ENCODE data around the gene FOXD3. TPM values are rescaled to one million over a fixed set of nuclear protein-coding genes. Genes with fewer than 3 reads are reported as not detected.

The FOXD3 gene
- total RNA-seq, 1 experiment from 2014 or later, result 25.8 TPM

DNA sequence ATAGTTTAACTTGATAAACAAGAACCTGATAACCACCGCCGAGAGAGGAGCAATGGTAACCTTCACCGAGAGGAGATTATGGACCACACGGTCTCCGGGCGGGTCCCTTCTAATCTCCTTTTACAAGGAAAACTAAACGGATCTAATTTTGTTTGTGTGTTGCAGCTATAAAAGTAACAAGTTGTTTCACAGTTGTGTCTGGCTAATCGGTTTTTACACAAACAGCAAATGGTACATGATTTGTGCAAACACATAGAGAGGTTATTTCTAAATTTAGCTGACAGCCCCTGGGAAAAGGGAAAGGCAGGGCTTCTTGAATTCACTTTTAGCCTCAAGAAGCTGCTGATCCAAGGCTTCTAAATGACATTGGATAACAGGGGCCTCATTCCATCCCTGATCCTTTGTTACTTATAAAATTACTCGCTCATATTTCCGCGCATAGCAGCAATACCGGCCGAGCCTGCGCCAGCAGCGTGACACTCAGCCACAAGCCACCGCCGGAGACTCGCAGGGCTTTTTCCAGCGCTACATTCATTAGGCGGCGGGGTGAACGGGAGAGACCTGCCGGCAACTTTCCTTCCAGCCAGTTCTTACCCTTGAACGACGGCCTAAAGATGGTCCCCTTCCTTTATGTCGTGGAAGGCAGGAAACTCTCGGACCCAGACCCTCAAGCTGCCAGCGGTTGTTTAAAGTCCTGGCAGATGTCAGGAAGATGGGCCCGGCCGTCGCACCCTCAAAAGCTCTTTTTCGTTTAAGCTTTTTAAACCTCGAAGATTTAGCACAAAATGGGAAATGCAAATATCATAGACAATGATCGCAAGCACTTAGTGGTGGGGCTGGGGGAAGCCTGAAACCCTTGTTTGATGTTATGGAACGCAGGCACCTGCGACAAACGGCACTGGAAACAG lies 4.4 kb downstream of the FOXD3 start:
- Histone ChIP-seq H3K27ac (ENCODE audit: insufficient read length, low read depth, low read length) (no peak overlapping the region), H2BK20ac (ENCODE audit: low read depth, low read length, poor library complexity, severe bottlenecking) (no peak overlapping the region), H3K56ac (ENCODE audit: insufficient read length, low read depth, low read length) (no peak overlapping the region), H3K4ac (ENCODE audit: low read depth, low read length) (no peak overlapping the region), H3K23me2 (ENCODE audit: insufficient read length, low read depth, low read length, poor library complexity, severe bottlenecking) (peaks cover 49% of the 10 kb centered on the region), H3K9ac (ENCODE audit: extremely low read depth, insufficient read length, low read length) (no peak overlapping the region), H3K27me3 (ENCODE audit: insufficient read depth, low read length) (peaks cover 12% of the 10 kb centered on the region; the same call in 1 of the 2 replicates), H4K91ac (ENCODE audit: insufficient read length, low read depth, low read length) (no peak overlapping the region), H4K8ac (replicated peaks; ENCODE audit: insufficient read length, low read depth, low read length) (no peak overlapping the region), H2BK15ac (ENCODE audit: low read depth, low read length) (no peak overlapping the region), H2BK120ac (ENCODE audit: low read depth, low read length, poor library complexity, severe bottlenecking) (no peak overlapping the region), H2AFZ (ENCODE audit: low read length) (no peak overlapping the region), H3K23ac (ENCODE audit: insufficient read length, low read depth, low read length) (no peak overlapping the region), H4K5ac (ENCODE audit: insufficient read length, low read depth, low read length) (no peak overlapping the region), H2BK5ac (ENCODE audit: insufficient read length, low read length) (no peak overlapping the region), H3K18ac (ENCODE audit: insufficient read length, low read depth, low read length) (no peak overlapping the region), H3K9me3 (ENCODE audit: control insufficient read depth, low read depth, low read length) (no peaks in the 10 kb centered on the region), H3K14ac (ENCODE audit: insufficient read depth, low read length) (no peak overlapping the region), H3T11ph (ENCODE audit: low read length) (no peak overlapping the region), H2AK5ac (ENCODE audit: insufficient read length, low read length) (no peak overlapping the region), H3K4me1 (ENCODE audit: insufficient read depth, low read length) (peaks cover 16% of the 10 kb centered on the region; the same call in 1 of the 2 replicates), H3K79me2 (ENCODE audit: insufficient read depth, low read length) (no peaks in the 10 kb centered on the region; the same call in 1 of the 2 replicates), H3K4me2 (ENCODE audit: insufficient read depth, insufficient read length, low read length) (peak overlapping the region; percentile 83), H4K20me1 (ENCODE audit: control insufficient read depth, insufficient read depth, insufficient read length) (no peaks in the 10 kb centered on the region), H3K79me1 (ENCODE audit: insufficient read depth, low read depth, low read length, poor library complexity, severe bottlenecking) (no peaks in the 10 kb centered on the region), H2BK12ac (ENCODE audit: insufficient read length, low read depth, low read length) (no peak overlapping the region)
- H3K27ac Mint-ChIP-seq, result no peak overlapping the region; a peak in 1 of 7 replicates
- TF ChIP-seq, protein P1, sequence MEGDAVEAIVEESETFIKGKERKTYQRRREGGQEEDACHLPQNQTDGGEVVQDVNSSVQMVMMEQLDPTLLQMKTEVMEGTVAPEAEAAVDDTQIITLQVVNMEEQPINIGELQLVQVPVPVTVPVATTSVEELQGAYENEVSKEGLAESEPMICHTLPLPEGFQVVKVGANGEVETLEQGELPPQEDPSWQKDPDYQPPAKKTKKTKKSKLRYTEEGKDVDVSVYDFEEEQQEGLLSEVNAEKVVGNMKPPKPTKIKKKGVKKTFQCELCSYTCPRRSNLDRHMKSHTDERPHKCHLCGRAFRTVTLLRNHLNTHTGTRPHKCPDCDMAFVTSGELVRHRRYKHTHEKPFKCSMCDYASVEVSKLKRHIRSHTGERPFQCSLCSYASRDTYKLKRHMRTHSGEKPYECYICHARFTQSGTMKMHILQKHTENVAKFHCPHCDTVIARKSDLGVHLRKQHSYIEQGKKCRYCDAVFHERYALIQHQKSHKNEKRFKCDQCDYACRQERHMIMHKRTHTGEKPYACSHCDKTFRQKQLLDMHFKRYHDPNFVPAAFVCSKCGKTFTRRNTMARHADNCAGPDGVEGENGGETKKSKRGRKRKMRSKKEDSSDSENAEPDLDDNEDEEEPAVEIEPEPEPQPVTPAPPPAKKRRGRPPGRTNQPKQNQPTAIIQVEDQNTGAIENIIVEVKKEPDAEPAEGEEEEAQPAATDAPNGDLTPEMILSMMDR (conservative IDR thresholded peaks at IDR 0.05), result no peak
- WGBS (ENCODE audit: extremely low coverage, insufficient read length, low lambda C conversion rate), result no CpG with 5 or more reads among the region's 37 CpGs
- H3K9me3 Mint-ChIP-seq, result peaks cover 0 to 2% of the 10 kb centered on the region in 2 experiments; a peak in 3 of 5 replicates
- DNase-seq, result peak; percentile 51
- H3K4me3 Mint-ChIP-seq, result peak overlapping the region; percentile 81 to 96
- peaks cover 82% of the 10 kb centered on the region for H3K27me3 Mint-ChIP-seq (ENCODE audit: low read depth)
- H3K4me1 Mint-ChIP-seq, result peaks cover 50 to 59% of the 10 kb centered on the region in 2 experiments
- peaks cover 0 to 3% (median 0%) of the 10 kb centered on the region in 3 experiments; a peak in 3 of 7 replicates for H3K36me3 Mint-ChIP-seq (ENCODE audit: insufficient read depth in 1 of 3, low read depth in 3 of 3)

Measured in H9 (cell line).